Measurements from ENCODE around the gene MAPKAPK2.
"Not testable (repeated sequence)": the region's sequence is repeated elsewhere in the genome, so short reads cannot be mapped to it uniquely, and the experiment has no call there.

Gene MAPKAPK2

GRCh38 chr1:206772243-206772937, 87.7 kb downstream of the MAPKAPK2 start, which contains the start of gene IL10:
Gene IL10, minus strand, starts transcription at chr1:206772494. Its CDS starts 59 bp downstream, at chr1:206772435.
- Mint-ChIP-seq H3K4me3 (peak within 1 kb of the TSS; percentile 91), H3K36me3 (ENCODE audit: low read depth) (peaks cover 46% of the 10 kb centered on the region), H3K4me1 (ENCODE audit: low read depth) (peaks cover 88% of the 10 kb centered on the region), H3K27me3 (no peaks in the 10 kb centered on the region), H3K27ac (peak within 1 kb of the TSS; percentile 98), H3K9me3 (no peaks in the 10 kb centered on the region)
- intact Hi-C loops (cut with micrococcal nuclease): loop anchor here (5.0 kb wide), 1 partner anchor 35 kb away; no protein-coding TSS in a partner anchor

- H3K4me1 Mint-ChIP-seq (ENCODE audit: low read depth): peaks cover 75% of the 10 kb centered on the region
- H3K36me3 Mint-ChIP-seq (ENCODE audit: low read depth): peaks cover 32% of the 10 kb centered on the region
- H3K4me3 Mint-ChIP-seq: peak overlapping the region; percentile 24
- no peaks in the 10 kb centered on the region for H3K27me3 Mint-ChIP-seq
- no peaks in the 10 kb centered on the region for H3K9me3 Mint-ChIP-seq
- intact Hi-C loops (cut with micrococcal nuclease): loop anchor here (5.0 kb wide), 1 partner anchor 37 kb away; no protein-coding TSS in a partner anchor
- H3K27ac Mint-ChIP-seq: peak overlapping the region; percentile 98
These were observed 89.4 kb downstream of the MAPKAPK2 start for GRCh38 chr1:206774093-206774492.

GRCh38 chr1:206776229-206776628, 91.5 kb downstream of the MAPKAPK2 start:
- peaks cover 54% of the 10 kb centered on the region for H3K4me1 Mint-ChIP-seq (ENCODE audit: low read depth)
- H3K9me3 Mint-ChIP-seq: no peaks in the 10 kb centered on the region
- H3K27me3 Mint-ChIP-seq: no peaks in the 10 kb centered on the region
- intact Hi-C loops (cut with micrococcal nuclease): no loop called here
- peaks cover 11% of the 10 kb centered on the region for H3K36me3 Mint-ChIP-seq (ENCODE audit: low read depth)
- H3K27ac Mint-ChIP-seq: no peak overlapping the region
- no peak overlapping the region for H3K4me3 Mint-ChIP-seq

GRCh38 chr1:206778031-206778430, 93.3 kb downstream of the MAPKAPK2 start:
- no peaks in the 10 kb centered on the region for H3K36me3 Mint-ChIP-seq (ENCODE audit: low read depth)
- H3K27me3 Mint-ChIP-seq: no peaks in the 10 kb centered on the region
- H3K4me3 Mint-ChIP-seq: no peak overlapping the region
- H3K27ac Mint-ChIP-seq: peak overlapping the region; percentile 74
- intact Hi-C loops (cut with micrococcal nuclease): no loop called here
- H3K4me1 Mint-ChIP-seq (ENCODE audit: low read depth): peaks cover 40% of the 10 kb centered on the region
- H3K9me3 Mint-ChIP-seq: no peaks in the 10 kb centered on the region

GRCh38 chr1:206778911-206779310, 94.2 kb downstream of the MAPKAPK2 start:
- H3K4me3 Mint-ChIP-seq; H3K27me3 Mint-ChIP-seq; H3K27ac Mint-ChIP-seq; intact Hi-C loops (cut with micrococcal nuclease); H3K36me3 Mint-ChIP-seq (ENCODE audit: low read depth); H3K9me3 Mint-ChIP-seq: not testable (repeated sequence)
- H3K4me1 Mint-ChIP-seq (ENCODE audit: low read depth): peaks cover 32% of the 10 kb centered on the region

- Mint-ChIP-seq H3K4me1 (ENCODE audit: low read depth) (peaks cover 32% of the 10 kb centered on the region), H3K9me3 (no peaks in the 10 kb centered on the region), H3K4me3 (no peak overlapping the region), H3K27me3 (peaks cover 3% of the 10 kb centered on the region), H3K36me3 (ENCODE audit: low read depth) (no peaks in the 10 kb centered on the region), H3K27ac (no peak overlapping the region)
- intact Hi-C loops (cut with micrococcal nuclease): no loop called here
These were observed 94.9 kb downstream of the MAPKAPK2 start for GRCh38 chr1:206779638-206780037.

DNA sequence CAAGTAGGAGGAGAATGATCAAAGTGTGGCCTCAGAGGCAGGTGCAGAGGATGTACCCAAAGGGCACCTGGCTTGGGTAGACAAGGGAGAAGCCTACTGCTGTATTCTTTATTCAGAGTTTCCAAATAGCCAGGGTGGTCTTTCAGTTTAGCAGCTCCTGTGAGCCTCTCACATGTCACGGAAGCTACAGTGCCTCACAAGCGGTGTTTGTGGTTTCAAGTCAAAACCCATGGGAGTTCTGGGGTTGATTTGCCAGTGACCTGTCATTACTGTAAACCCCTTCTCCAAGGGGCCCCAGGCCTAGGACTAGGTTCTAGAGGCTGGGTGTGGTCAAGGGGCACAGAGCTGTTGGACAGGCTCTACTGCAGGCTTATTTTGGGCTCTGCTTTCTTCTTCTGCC, 97.7 kb downstream of the MAPKAPK2 start:
- peaks cover 36% of the 10 kb centered on the region for H3K4me1 Mint-ChIP-seq (ENCODE audit: low read depth)
- H3K36me3 Mint-ChIP-seq (ENCODE audit: low read depth): no peaks in the 10 kb centered on the region
- peaks cover 16% of the 10 kb centered on the region for H3K27me3 Mint-ChIP-seq
- H3K27ac Mint-ChIP-seq: no peak overlapping the region
- no peaks in the 10 kb centered on the region for H3K9me3 Mint-ChIP-seq
- intact Hi-C loops (cut with micrococcal nuclease): no loop called here
- no peak overlapping the region for H3K4me3 Mint-ChIP-seq

DNA sequence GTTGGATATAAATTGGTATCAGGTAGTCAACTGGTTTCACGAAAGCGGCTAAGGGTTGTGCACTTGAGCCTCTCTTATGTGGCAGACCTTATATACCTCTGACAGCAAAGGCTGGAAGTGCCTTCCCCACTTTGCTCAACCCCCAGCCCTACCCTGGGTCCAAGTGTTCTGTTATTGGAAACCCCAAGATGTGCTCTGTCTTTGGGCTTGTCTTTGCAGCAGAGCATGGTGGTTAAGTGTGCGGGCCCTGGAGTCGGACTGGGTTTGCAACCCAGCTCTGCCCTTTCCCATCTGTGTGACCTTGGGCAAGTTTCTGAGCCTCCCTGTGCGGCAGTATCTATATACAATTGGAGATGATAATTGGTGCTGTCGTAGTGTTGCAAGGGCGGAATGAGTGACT, 98.8 kb downstream of the MAPKAPK2 start:
- H3K4me1 Mint-ChIP-seq (ENCODE audit: low read depth): peaks cover 43% of the 10 kb centered on the region
- H3K27me3 Mint-ChIP-seq: peaks cover 21% of the 10 kb centered on the region
- H3K27ac Mint-ChIP-seq: no peak overlapping the region
- intact Hi-C loops (cut with micrococcal nuclease): no loop called here
- H3K36me3 Mint-ChIP-seq (ENCODE audit: low read depth): no peaks in the 10 kb centered on the region
- H3K4me3 Mint-ChIP-seq: no peak overlapping the region
- no peaks in the 10 kb centered on the region for H3K9me3 Mint-ChIP-seq
